DND-41 (cell line): Measurements from ENCODE around the gene AKNA.

ENCODE experiments used
- ATAC-seq: fragments of 200-7000 bp; cut with Tn5 transposase; 3 replicates; pipeline ENCODE4 v1.9.1; 2021; ENCODE audit warnings: low read depth; ENCODE audit not compliant: insufficient read depth
- DNase-seq: peaks from one replicate; pipeline ENCODE4 v3.0.0-alpha.2; 2020
- H2AFZ ChIP-seq: 2 replicates; pipeline ENCODE4 v1.6.0; 2012; ENCODE audit warnings: low read depth, low read length
- H3K27ac ChIP-seq: 2 replicates; pipeline ENCODE4 v1.5.1; 2012; ENCODE audit warnings: low read length, inconsistent platforms
- H3K27me3 ChIP-seq: fragments of 200-600 bp; sonication (generic); 2 replicates; pipeline ENCODE4 v1.6.0; 2012; ENCODE audit warnings: low read length, mild to moderate bottlenecking, inconsistent platforms; ENCODE audit not compliant: insufficient read depth, poor library complexity
- H3K36me3 ChIP-seq: 2 replicates; pipeline ENCODE4 v1.5.1; 2012; ENCODE audit warnings: low read length, inconsistent platforms; ENCODE audit not compliant: insufficient read depth
- H3K4me1 ChIP-seq: 2 replicates; pipeline ENCODE4 v1.5.1; 2012; ENCODE audit warnings: mild to moderate bottlenecking, low read length; ENCODE audit not compliant: insufficient read depth
- H3K4me2 ChIP-seq: 2 replicates; pipeline ENCODE4 v1.6.0; 2012; ENCODE audit warnings: mild to moderate bottlenecking, moderate library complexity, low read length, inconsistent platforms; ENCODE audit not compliant: insufficient read depth
- H3K4me3 ChIP-seq, 2 experiments: fragments of 200-600 bp in 1 of 2; shearing (Covaris generic) in 1 of 2; 2 replicates each; pipeline ENCODE4 v1.5.1; 2012 to 2016; ENCODE audit warnings: inconsistent platforms in 2 of 2, low read length in 2 of 2, mild to moderate bottlenecking in 2 of 2, low read depth in 1 of 2, moderate library complexity in 1 of 2
- H3K79me2 ChIP-seq: 2 replicates; pipeline ENCODE4 v1.6.0; 2012; ENCODE audit warnings: low read length, inconsistent platforms; ENCODE audit not compliant: insufficient read depth
- H3K9ac ChIP-seq: 2 replicates; pipeline ENCODE4 v1.6.0; 2012; ENCODE audit warnings: low read depth, mild to moderate bottlenecking, inconsistent platforms, low read length, moderate library complexity
- H3K9me3 ChIP-seq: 2 replicates; pipeline ENCODE4 v1.5.1; 2012; ENCODE audit warnings: low read length, moderate library complexity, mild to moderate bottlenecking, inconsistent platforms; ENCODE audit not compliant: insufficient read depth, severe bottlenecking
- H4K20me1 ChIP-seq: 2 replicates; pipeline ENCODE4 v1.6.0; 2012; ENCODE audit warnings: low read length; ENCODE audit not compliant: insufficient read depth
- CTCF ChIP-seq: IDR thresholded peaks from 2 replicates; pipeline ENCODE4 v1.5.1; 2012; ENCODE audit warnings: borderline replicate concordance, low read length, moderate library complexity, mild to moderate bottlenecking; ENCODE audit not compliant: poor library complexity, severe bottlenecking; ENCODE audit errors: extremely low read depth
- EZH2 ChIP-seq: IDR thresholded peaks from 3 replicates; pipeline ENCODE4 v1.6.1; 2012; ENCODE audit warnings: borderline replicate concordance, low read depth, mild to moderate bottlenecking, moderate library complexity, low read length, inconsistent platforms; ENCODE audit not compliant: severe bottlenecking

AKNA gene

DNA sequence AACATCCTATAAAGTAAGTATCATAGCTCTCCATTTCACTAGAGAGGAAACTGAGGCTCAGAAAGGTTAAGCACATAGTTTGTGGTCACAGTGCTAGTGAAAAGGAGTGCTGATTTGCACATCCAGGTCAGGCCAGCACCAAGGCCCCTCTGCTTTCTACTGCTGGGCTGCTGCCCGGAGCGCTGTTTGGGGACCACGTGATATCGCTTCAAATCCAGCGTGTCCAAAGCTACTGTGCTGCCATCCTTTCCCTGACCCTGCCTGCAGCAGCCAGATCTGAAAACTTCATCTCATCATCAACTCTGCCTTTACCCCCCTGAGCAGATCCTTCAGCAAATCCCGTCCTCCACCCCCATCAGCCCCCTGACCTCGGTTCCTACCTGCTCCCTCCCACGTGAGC is 40.7 kb upstream of the AKNA start:
- H3K9me3 ChIP-seq, result no peaks in the 10 kb centered on the region
- H3K27ac ChIP-seq, result no peak overlapping the region
- H3K4me3 ChIP-seq, result no peak overlapping the region
- H3K9ac ChIP-seq, result no peak overlapping the region
- TF ChIP-seq CTCF (no peak), EZH2 (no peak)
- H4K20me1 ChIP-seq, result no peaks in the 10 kb centered on the region
- no peak overlapping the region for H2AFZ ChIP-seq
- H3K79me2 ChIP-seq, result no peaks in the 10 kb centered on the region
- H3K4me1 ChIP-seq, result no peaks in the 10 kb centered on the region
- ATAC-seq, result no peak
- peaks cover 5% of the 10 kb centered on the region for H3K27me3 ChIP-seq
- no peak overlapping the region for H3K4me2 ChIP-seq
- no peak for DNase-seq
- H3K36me3 ChIP-seq, result no peaks in the 10 kb centered on the region

DNA sequence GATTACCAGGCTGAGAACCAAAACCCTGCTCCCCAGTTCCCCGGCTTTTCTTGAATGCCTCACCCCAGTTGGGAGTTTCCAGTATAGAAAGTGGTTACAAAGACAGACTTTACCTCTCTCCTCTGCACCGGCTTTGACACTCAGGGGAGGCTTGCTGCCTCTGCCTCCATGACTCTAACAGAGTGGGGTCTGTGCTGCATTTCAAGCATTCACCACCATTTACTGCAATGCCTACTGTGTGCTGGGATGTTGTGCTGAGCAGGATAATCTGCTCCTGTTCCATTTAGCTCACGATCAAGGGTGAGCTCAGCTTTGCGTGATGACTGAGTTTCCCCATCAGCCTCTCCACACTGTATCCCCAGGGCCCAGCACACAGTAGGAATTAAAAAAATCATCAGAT is 39.9 kb upstream of the AKNA start:
- Histone ChIP-seq H4K20me1 (no peaks in the 10 kb centered on the region), H3K4me2 (no peak overlapping the region), H3K27ac (no peak overlapping the region), H3K4me3 (no peak overlapping the region), H3K27me3 (peaks cover 5% of the 10 kb centered on the region), H3K9ac (no peak overlapping the region), H3K79me2 (no peaks in the 10 kb centered on the region), H2AFZ (no peak overlapping the region), H3K9me3 (no peaks in the 10 kb centered on the region), H3K4me1 (no peaks in the 10 kb centered on the region), H3K36me3 (no peaks in the 10 kb centered on the region)
- TF ChIP-seq EZH2 (no peak), CTCF (no peak)
- DNase-seq, result no peak
- no peak for ATAC-seq

- Histone ChIP-seq H3K4me3 (no peak overlapping the region), H3K9me3 (no peaks in the 10 kb centered on the region), H4K20me1 (no peaks in the 10 kb centered on the region), H3K36me3 (no peaks in the 10 kb centered on the region), H3K27ac (no peak overlapping the region), H3K27me3 (peaks cover 4% of the 10 kb centered on the region), H3K79me2 (no peaks in the 10 kb centered on the region), H3K4me2 (no peak overlapping the region), H3K9ac (no peak overlapping the region), H3K4me1 (no peaks in the 10 kb centered on the region), H2AFZ (no peak overlapping the region)
- TF ChIP-seq EZH2 (no peak), CTCF (no peak)
- DNase-seq (no peak), ATAC-seq (no peak)
Measured at GRCh38 chr9:114426046-114426948, 38.5 kb upstream of the AKNA start.
